ENCODE results near the gene PTGS2.

GRCh38 chr1:186670297-186671135 is 9.7 kb downstream of the PTGS2 start:
- no peak for TF ChIP-seq POLR2A (IDR thresholded peaks at IDR 0.05)
- no peak for TF ChIP-seq CTCF (IDR thresholded peaks at IDR 0.05)

All from tibial nerve (tissue), 3 donors.